Endodermal cell (in vitro differentiated cells): ENCODE measurements around the gene P4HA1. TPM values are rescaled to one million over a fixed set of nuclear protein-coding genes. Genes with fewer than 3 reads are reported as not detected.

Experiments
- DNase-seq: peaks from one replicate; pipeline ENCODE4 v3.0.0-alpha.2; 2017
- H3K27ac ChIP-seq: 2 replicates; pipeline ENCODE4 v1.5.1; 2013; ENCODE audit warnings: mild to moderate bottlenecking, low read depth, low read length, moderate library complexity
- H3K27me3 ChIP-seq: 2 replicates; pipeline ENCODE4 v1.6.1; 2013; ENCODE audit warnings: mild to moderate bottlenecking, low read length, moderate library complexity; ENCODE audit not compliant: insufficient read depth, control insufficient read depth, poor library complexity, severe bottlenecking
- H3K36me3 ChIP-seq: 2 replicates; pipeline ENCODE4 v1.7.0; 2013; ENCODE audit warnings: mild to moderate bottlenecking, low read length, moderate library complexity; ENCODE audit not compliant: control insufficient read depth, insufficient read depth
- H3K4me1 ChIP-seq: one replicate; pipeline ENCODE4 v1.7.0; 2013; ENCODE audit warnings: low read length; ENCODE audit not compliant: control insufficient read depth, insufficient read depth
- H3K4me3 ChIP-seq: 2 replicates; pipeline ENCODE4 v1.5.1; 2013; ENCODE audit warnings: mild to moderate bottlenecking, low read length, moderate library complexity
- H3K9ac ChIP-seq: 2 replicates; pipeline ENCODE4 v1.6.1; 2013; ENCODE audit warnings: mild to moderate bottlenecking, low read length, moderate library complexity; ENCODE audit not compliant: poor library complexity, severe bottlenecking; ENCODE audit errors: extremely low read depth
- H3K9me3 ChIP-seq: 2 replicates; pipeline ENCODE4 v1.6.1; 2013; ENCODE audit warnings: mild to moderate bottlenecking, low read length, moderate library complexity; ENCODE audit not compliant: control insufficient read depth
- H3K27ac Mint-ChIP-seq: 2 replicates; pipeline ENCODE4 v1.8.0; 2020; ENCODE audit warnings: mixed read lengths
- H3K27me3 Mint-ChIP-seq: 2 replicates; pipeline ENCODE4 v1.8.0; 2021; ENCODE audit warnings: mild to moderate bottlenecking, mixed read lengths; ENCODE audit not compliant: insufficient read depth
- H3K36me3 Mint-ChIP-seq: 2 replicates; pipeline ENCODE4 v1.8.0; 2020; ENCODE audit warnings: low read depth, mixed read lengths
- H3K4me1 Mint-ChIP-seq: 2 replicates; pipeline ENCODE4 v1.8.0; 2020; ENCODE audit warnings: mixed read lengths
- H3K4me3 Mint-ChIP-seq: 2 replicates; pipeline ENCODE4 v1.8.0; 2020; ENCODE audit warnings: mild to moderate bottlenecking, moderate library complexity, mixed read lengths
- H3K9me3 Mint-ChIP-seq: 2 replicates; pipeline ENCODE4 v1.8.0; 2020; ENCODE audit warnings: mild to moderate bottlenecking, mixed read lengths
- CTCF ChIP-seq: fragments of 200-600 bp; sonication (generic); conservative IDR thresholded peaks from 2 replicates; pipeline ENCODE4 v1.5.0; 2021; ENCODE audit warnings: antibody characterized with exemption, mild to moderate bottlenecking
- WGBS, 2 experiments: methylation state at CpG; one replicate each; pipeline versions ENCODE4 v1.1.5 to v1.1.7; 2013; ENCODE audit warnings: missing lambda C conversion rate in 2 of 2, mixed read lengths in 1 of 2; ENCODE audit not compliant: insufficient coverage in 1 of 2, insufficient read length in 1 of 2; 5-methylcytosine and 5-hydroxymethylcytosine counted together
- total RNA-seq, 2 donors: library from RNA; stranded (reverse); fragmentation: NEBNext Ultra II Directional in 1 of 2; extraction: Animal tissue kit (Norgen Biotek cat#: 25700) in 1 of 2; gene quantifications; 2 replicates in 1 of 2; 3 replicates in 1 of 2; pipeline ENCODE4 v1.2.1, GENCODE V29; 2021

Gene P4HA1
- total RNA-seq, 2 donors from 2014 or later = 45.1 to 46.9 TPM

DNA sequence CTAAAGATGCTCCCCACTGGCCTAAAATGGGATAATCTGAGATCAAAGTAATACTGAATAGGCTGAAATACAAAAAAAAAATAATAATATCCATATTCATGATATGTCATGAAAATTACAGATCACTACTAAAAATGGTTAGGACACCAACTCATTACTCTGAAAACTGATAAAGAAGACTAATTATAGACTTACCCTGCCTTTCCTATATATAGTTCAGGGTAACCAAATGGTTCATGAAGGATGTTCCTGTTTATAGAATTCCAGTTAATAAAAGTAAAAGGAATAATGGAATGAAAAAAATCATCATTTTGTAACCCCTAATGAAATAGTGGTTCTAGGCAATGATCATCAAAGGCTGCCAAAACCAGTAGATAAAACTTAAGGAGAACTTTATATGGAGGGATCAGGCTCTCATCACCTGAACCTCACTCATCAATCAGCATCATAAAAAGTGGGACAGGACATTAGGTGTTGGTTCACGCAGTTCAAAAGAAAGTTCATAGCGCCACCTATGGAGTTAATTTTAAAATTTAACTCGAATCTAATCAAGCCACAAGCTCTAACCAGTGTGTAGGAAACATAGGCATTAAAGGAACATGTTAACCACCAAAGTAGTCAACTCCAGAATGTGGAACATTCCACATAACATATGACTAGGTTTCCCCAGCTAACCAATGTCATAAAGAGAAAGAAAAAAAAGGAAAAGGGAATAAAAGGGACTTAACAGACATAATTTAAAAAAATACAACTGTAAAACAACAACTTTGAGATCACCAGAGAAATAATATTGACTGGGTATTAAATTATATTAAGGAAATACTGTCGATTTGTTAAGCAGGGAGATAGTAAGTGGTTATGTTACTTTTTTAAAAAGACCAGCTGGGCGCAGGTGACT lies 35.7 kb downstream of the P4HA1 start:
- 40 to 100% methylated on average over 1 to 5 of the region's 5 CpGs for WGBS, 2 experiments
- no peaks in the 10 kb centered on the region for H3K27me3 Mint-ChIP-seq
- no peak overlapping the region for H3K9ac ChIP-seq
- H3K4me3 ChIP-seq = no peak overlapping the region
- H3K27ac ChIP-seq = no peak overlapping the region
- no peak overlapping the region for H3K4me3 Mint-ChIP-seq
- no peaks in the 10 kb centered on the region for H3K4me1 ChIP-seq
- H3K36me3 Mint-ChIP-seq = peaks cover 44% of the 10 kb centered on the region
- H3K4me1 Mint-ChIP-seq = no peaks in the 10 kb centered on the region
- H3K36me3 ChIP-seq = peaks cover 21% of the 10 kb centered on the region
- no peaks in the 10 kb centered on the region for H3K9me3 Mint-ChIP-seq
- H3K27me3 ChIP-seq = no peaks in the 10 kb centered on the region
- H3K27ac Mint-ChIP-seq = no peak overlapping the region
- no peaks in the 10 kb centered on the region for H3K9me3 ChIP-seq
- DNase-seq = no peak
- TF ChIP-seq CTCF = peak; percentile 74

DNA sequence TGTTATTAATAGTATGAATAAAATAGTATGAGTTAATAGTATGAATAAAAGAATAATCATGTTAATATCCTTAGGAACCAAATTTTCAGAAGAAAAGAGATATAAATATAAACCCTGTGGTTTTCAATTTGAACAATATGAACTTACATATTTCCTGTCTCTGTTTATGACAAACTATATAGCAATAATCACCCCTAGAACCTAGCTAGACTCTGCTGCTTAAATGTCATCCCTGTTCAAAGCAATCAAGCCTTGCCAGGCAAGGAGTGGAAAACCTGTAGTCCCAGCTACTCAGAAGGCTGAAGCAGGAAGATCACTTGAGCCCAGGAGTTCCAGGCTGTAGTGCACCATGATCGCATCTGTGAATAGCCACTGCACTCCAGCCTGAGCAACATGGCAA lies 36.5 kb downstream of the P4HA1 start:
- DNase-seq = no peak
- Mint-ChIP-seq H3K27ac (no peak overlapping the region), H3K9me3 (no peaks in the 10 kb centered on the region), H3K4me1 (no peaks in the 10 kb centered on the region), H3K4me3 (no peak overlapping the region), H3K36me3 (peaks cover 46% of the 10 kb centered on the region), H3K27me3 (no peaks in the 10 kb centered on the region)
- Histone ChIP-seq H3K9ac (no peak overlapping the region), H3K27ac (no peak overlapping the region), H3K4me1 (no peaks in the 10 kb centered on the region), H3K9me3 (no peaks in the 10 kb centered on the region), H3K36me3 (peaks cover 26% of the 10 kb centered on the region), H3K27me3 (no peaks in the 10 kb centered on the region), H3K4me3 (no peak overlapping the region)
- 97 to 100% methylated on average over 1 of the region's 1 CpG for WGBS, 2 experiments
- no peak for TF ChIP-seq CTCF

DNA sequence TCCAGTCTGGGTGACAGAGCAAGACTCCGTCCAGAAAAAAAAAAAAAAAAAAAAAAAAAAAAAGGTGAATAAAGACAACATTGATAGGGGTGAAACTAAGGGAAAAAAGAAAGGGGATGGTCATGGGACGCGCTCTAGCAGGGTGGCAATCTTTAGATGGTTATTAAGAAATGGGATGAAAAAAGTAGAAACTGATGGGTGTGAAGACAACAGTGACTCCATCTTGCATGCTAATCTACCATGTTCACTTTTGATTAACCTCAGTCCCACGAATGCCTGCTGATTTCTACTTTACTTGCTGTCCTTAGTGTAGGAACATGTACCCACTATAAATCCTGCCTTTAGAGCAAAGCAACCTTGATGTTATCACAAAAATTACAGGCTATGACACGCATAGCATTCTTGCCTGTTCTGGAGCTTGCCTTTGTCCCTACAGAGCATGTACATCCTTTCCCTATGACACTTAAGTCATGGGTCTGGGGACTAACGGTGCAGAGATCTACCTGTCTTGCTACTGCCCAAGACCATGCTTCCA lies 38.5 kb downstream of the P4HA1 start:
- no peak for DNase-seq
- Histone ChIP-seq H3K27ac (no peak overlapping the region), H3K4me3 (no peak overlapping the region), H3K4me1 (no peaks in the 10 kb centered on the region), H3K36me3 (peaks cover 32% of the 10 kb centered on the region), H3K9ac (no peak overlapping the region), H3K27me3 (no peaks in the 10 kb centered on the region), H3K9me3 (no peaks in the 10 kb centered on the region)
- Mint-ChIP-seq H3K36me3 (peaks cover 44% of the 10 kb centered on the region), H3K27me3 (no peaks in the 10 kb centered on the region), H3K27ac (no peak overlapping the region), H3K4me1 (no peaks in the 10 kb centered on the region), H3K4me3 (no peak overlapping the region), H3K9me3 (no peaks in the 10 kb centered on the region)
- no peak for TF ChIP-seq CTCF
- WGBS, 2 experiments = 96 to 97% methylated on average over 3 to 6 of the region's 6 CpGs
